ENCODE measurements around the gene PRDM16.

DNA sequence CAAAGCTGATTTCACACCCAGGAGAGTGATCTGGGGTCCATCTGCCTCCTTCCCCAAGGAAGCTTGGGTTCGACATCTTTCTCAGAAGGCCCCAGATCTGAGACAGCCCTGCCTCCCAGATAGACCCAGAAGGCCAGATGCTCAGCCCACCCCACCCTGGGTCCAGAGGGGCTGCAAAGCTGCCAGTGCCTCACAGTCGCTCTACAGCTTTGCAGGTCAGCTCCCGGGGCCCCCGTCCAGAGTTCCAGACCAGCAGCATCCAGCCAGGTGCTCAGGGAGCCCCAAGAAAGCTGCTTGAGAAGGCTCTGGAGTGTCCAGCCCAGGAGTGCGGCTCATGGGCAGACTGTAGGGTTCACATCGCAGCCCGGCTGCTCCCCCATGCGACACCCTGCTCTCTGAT is 242.7 kb downstream of the PRDM16 start:
- TF ChIP-seq ZNF274 (IDR thresholded peaks at IDR 0.05; ENCODE audit: low read depth, low read length): no peak
- no peak for TF ChIP-seq SUZ12 (IDR thresholded peaks at IDR 0.05; ENCODE audit: extremely low read depth, insufficient read depth, insufficient read length)
- no peak for TF ChIP-seq YY1 (IDR thresholded peaks at IDR 0.05; ENCODE audit: insufficient read depth, insufficient read length)
